SH-SY5Y (cell line): ENCODE results near the gene PITPNC1.

ENCODE experiments used
- GATA2 ChIP-seq: IDR thresholded peaks from 2 replicates; pipeline ENCODE4 v1.6.1; 2011; ENCODE audit warnings: mild to moderate bottlenecking, low read depth, low read length
- GATA3 ChIP-seq: IDR thresholded peaks from 2 replicates; pipeline ENCODE4 v1.6.1; 2011; ENCODE audit warnings: low read depth, mild to moderate bottlenecking, low read length, moderate library complexity

GRCh38 chr17:67456889-67457288 lies 79.8 kb downstream of the PITPNC1 start:
- no peak for TF ChIP-seq GATA2
- no peak for TF ChIP-seq GATA3
